SK-N-DZ (cell line): ENCODE results near the gene CDK19.
A peak's percentile ranks its signal among the peaks of the same experiment; 100 is the strongest.

Source experiments
- DNase-seq: peaks from one replicate; pipeline ENCODE4 v3.0.0-alpha.2; 2015; ENCODE audit warnings: low spot score

Gene CDK19

GRCh38 chr6:110703906-110704594 lies 111.2 kb downstream of the CDK19 start:
- DNase-seq, result no peak

- DNase-seq, result no peak
These were observed 112.0 kb downstream of the CDK19 start for GRCh38 chr6:110703010-110703905.

DNA sequence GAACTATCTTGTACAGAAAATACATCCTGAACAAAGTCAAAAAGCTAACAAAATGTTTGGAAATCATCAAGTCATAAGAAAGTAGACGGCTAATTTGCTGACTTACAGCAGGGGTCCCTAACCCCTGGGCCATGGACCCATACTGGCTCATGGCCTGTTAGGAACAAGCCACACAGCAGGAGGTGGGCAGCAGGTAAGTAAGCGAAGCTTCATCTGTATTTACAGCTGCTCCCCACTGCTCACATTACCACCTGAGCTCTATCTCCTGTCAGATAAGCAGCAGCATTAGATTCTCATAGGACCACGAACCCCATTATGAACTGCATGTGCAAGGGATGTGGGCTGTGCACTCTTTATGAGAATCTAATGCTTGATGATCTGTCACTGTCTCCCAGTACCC lies 115.5 kb downstream of the CDK19 start:
- DNase-seq, result no peak

DNA sequence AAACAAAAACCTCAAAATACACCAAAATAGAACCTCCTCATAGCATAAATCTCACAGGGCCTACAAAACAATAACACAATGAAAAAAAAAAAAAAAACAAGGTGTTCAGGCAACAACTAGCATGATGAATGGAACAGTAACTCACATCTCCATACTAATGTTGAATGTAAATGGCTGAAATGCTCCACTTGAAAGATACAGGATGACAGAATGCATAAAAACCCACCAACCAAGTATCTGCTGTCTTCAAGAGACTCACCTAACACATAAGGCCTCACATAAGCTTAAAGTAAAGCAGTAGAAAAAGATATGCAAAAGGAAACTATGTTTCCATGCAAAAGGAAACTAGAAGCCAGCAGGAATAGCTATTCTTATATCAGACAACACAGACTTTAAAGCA lies 121.3 kb downstream of the CDK19 start:
- DNase-seq, result no peak

- no peak for DNase-seq
These were observed 122.0 kb downstream of the CDK19 start for GRCh38 chr6:110693296-110693695.

- no peak for DNase-seq
These were observed 124.4 kb downstream of the CDK19 start for GRCh38 chr6:110690916-110691315.

GRCh38 chr6:110690106-110690654 lies 125.1 kb downstream of the CDK19 start:
- DNase-seq, result no peak

DNA sequence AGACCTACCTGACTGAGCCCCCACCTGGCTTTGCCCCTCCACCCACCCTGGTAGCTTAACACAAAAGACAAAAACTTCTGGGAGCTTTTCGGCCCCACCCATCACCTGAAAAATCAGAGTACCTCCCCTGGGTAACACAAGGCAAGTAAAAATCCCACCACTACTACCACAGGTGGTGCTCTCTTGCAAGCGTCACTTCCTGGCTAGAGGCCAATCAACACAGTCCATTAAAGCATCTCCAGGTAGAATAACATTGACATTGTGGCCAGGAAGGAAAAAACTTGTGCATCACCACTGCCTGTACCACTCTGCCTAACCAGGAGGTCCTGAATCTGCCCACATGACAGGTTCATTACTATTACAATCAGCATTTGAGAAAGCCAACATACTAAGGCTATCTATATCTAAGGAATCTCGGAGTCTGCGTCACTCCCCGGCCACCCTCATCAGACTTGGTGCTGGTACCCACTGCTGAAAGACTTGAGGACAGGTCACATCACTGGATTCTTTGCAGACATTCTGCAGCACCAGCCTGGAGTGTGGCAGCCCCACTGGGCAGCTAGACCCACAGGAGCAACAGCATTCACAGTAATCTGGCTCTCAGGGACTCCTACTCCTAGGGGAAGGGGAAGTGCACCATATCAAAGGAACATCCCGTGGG lies 125.9 kb downstream of the CDK19 start:
- no peak for DNase-seq

- DNase-seq, result no peak
These were observed 126.5 kb downstream of the CDK19 start for GRCh38 chr6:110688661-110689268.

DNA sequence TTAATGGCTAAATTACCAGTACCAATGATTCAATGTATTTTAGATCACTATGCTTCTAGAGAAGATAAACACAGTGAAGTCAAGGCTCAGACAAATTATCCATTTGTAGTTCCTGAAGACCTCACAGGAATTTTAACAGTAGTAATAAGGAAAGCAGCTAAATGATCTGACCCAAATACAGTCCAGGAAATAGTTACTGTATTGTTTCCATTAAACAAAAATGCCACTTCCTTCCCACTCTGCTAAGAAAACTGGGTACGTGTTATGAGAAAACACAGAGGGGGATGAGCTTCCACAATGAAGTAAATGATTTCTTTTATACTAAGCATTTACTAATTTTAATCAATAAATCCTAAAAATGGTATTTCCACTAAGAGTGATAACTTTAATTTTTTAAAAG lies 127.9 kb downstream of the CDK19 start:
- DNase-seq, result no peak

GRCh38 chr6:110683241-110683640 lies 132.0 kb downstream of the CDK19 start:
- DNase-seq, result no peak

DNA sequence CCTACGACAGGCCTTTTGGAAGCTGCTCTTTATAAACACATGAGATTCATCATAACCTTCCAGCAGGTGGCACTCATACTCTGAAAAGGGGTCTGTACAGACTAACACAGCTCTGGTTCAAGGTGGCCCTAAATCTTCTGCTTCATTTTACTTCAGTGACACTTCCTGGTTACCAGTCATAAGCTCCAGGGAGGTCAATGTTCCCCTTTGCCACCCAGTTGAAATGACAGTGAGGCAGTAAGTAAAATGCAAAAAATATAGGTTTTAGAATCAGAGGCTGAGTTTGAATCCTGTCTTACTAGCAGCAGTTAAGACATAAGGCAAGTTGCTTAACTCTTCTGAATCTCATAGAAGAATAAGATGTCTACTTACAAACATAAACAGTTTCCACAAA lies 132.8 kb downstream of the CDK19 start:
- DNase-seq, result peak; percentile 82

GRCh38 chr6:110681543-110682459 lies 133.5 kb downstream of the CDK19 start:
- DNase-seq, result peak; percentile 16

DNA sequence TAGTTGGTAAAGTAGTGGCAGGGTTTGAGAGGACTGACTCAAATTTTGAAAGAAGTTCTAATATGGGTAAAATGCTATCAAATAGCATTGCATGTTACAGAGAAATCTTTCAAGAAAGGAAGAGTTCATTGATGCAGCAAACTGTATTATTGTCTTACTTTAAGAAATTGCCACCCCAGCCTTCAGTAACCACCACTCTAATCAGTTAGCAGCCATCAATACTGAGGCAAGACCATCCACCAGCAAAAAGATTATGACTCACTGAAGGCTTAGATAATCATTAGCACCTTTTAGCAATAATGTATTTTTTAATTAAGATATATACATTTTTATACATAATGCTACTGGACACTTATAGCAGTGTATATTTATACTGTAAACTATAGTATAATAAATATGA lies 138.9 kb downstream of the CDK19 start:
- DNase-seq, result no peak

DNA sequence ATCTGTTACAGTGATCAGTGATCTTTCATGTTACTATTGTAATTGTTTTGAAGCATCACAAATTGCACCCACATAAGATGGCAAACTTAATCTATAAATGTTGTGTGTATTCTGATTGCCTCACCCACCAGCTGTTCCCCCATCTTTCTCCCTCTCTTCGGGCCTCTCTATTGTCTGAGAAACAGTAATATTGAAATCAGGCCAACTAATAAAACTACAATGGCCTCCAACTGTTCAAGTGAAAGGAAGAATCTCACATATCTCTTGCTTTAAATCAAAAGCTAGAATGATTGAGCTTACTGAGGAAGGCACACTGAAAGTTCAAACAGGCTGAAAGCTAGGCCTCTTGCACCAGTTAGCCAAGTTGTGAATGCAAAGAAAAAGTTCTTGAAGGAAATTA lies 141.2 kb downstream of the CDK19 start:
- DNase-seq, result no peak

GRCh38 chr6:110672122-110672521 lies 143.1 kb downstream of the CDK19 start:
- DNase-seq, result no peak

DNA sequence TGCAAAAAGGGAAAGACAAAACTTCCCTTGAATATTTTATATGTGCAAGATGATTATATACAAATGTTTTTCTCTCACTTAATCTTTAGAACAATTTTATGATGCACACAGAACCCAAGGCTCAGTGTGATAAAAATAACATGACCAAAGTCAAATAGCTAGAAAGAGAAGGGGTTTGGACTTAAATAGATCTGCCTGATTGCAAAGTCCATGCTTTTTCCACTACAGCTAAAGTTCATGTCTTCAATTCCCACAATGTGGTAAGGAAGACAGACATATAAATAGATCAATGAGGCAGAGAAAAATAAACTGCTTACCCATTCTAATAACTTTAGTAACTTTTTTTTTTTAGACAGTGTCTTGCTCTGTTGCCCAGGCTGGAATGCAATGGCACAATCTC lies 143.8 kb downstream of the CDK19 start:
- no peak for DNase-seq

- DNase-seq, result no peak
These were observed 149.7 kb downstream of the CDK19 start for GRCh38 chr6:110665600-110665999.

GRCh38 chr6:110664933-110665332 lies 150.3 kb downstream of the CDK19 start:
- DNase-seq, result no peak

GRCh38 chr6:110662490-110663211 lies 152.6 kb downstream of the CDK19 start:
- DNase-seq, result no peak
